OCI-LY3 (cell line): ENCODE measurements around the gene PRICKLE1.

Experiments
- H2AFZ ChIP-seq: fragments of 200-600, 300-600 bp; shearing (Covaris generic); 2 replicates; pipeline ENCODE4 v1.6.0; 2014; ENCODE audit warnings: antibody characterized with exemption, low read depth, low read length
- H3K27ac ChIP-seq: fragments of 200-600, 300-600 bp; sonication (generic); 2 replicates; pipeline ENCODE4 v1.5.1; 2014; ENCODE audit warnings: mild to moderate bottlenecking, low read length, moderate library complexity, mixed read lengths
- H3K27me3 ChIP-seq: fragments of 200-600, 300-600 bp; sonication (generic); 2 replicates; pipeline ENCODE4 v1.6.1; 2014; ENCODE audit warnings: low read depth, low read length, mixed read lengths
- H3K36me3 ChIP-seq: fragments of 200-600, 300-600 bp; sonication (generic); replicated peaks from 2 replicates; pipeline ENCODE3; 2014; ENCODE audit warnings: low read depth, low read length, mixed read lengths
- H3K4me1 ChIP-seq: fragments of 300-600, 200-600 bp; sonication (generic); 2 replicates; pipeline ENCODE4 v1.6.1; 2014; ENCODE audit warnings: low read length, mixed read lengths
- H3K4me2 ChIP-seq: fragments of 200-600, 300-600 bp; sonication (generic); 2 replicates; pipeline ENCODE4 v1.6.1; 2014; ENCODE audit warnings: low read length, mixed read lengths
- H3K4me3 ChIP-seq: fragments of 300-600, 200-600 bp; sonication (generic); 2 replicates; pipeline ENCODE4 v1.5.1; 2014; ENCODE audit warnings: antibody characterized with exemption, mild to moderate bottlenecking, low read length, moderate library complexity
- H3K79me2 ChIP-seq: fragments of 300-600, 200-600 bp; shearing (Covaris generic); 2 replicates; pipeline ENCODE4 v1.6.1; 2014; ENCODE audit warnings: mild to moderate bottlenecking, low read length, mixed read lengths
- H3K9ac ChIP-seq: fragments of 300-600, 200-600 bp; shearing (Covaris generic); 2 replicates; pipeline ENCODE4 v1.6.0; 2014; ENCODE audit warnings: mild to moderate bottlenecking, low read length, moderate library complexity
- H3K9me3 ChIP-seq: fragments of 200-600, 300-600 bp; shearing (Covaris generic); 2 replicates; pipeline ENCODE4 v1.6.1; 2014; ENCODE audit warnings: low read length, mixed read lengths; ENCODE audit not compliant: insufficient read depth
- H4K20me1 ChIP-seq: fragments of 200-600, 300-600 bp; sonication (generic); 2 replicates; pipeline ENCODE4 v1.6.1; 2016; ENCODE audit warnings: low read length, mixed read lengths; ENCODE audit not compliant: insufficient read depth
- EZH2phosphoT487 ChIP-seq: fragments of 200-600 bp; shearing (Covaris generic); IDR thresholded peaks from 2 replicates; pipeline ENCODE4 v1.6.1; 2018; ENCODE audit warnings: antibody characterized with exemption, mixed run types, low read depth
- TF ChIP-seq, protein P1 (sequence below): fragments of 200-600, 300-600 bp; sonication (generic); IDR thresholded peaks from 2 replicates; pipeline ENCODE4 v1.5.1; 2014; ENCODE audit warnings: antibody characterized with exemption, low read length, low read depth

Gene PRICKLE1

DNA sequence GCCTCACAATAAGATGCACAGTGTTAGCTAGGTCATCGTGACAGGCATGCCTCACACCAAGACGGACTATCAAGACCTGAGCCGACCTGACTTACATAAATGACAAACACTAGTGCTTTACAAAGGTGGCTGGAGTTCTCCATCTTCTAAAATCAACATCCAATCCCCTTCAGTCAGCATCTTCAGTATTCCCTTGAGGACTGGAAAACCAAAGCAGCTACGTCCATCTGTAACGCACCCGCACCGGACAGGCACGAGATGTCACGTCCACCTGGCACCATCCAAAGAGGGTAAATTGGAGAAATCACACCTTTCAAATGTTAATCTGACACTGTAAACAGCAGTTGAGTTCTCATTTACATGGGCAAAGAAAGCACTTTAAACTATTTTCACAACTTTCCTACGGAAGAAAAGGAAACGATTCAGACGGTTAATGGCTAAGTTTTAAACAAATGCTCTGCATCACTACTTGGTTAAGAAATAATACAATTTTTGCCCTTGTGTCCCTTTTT is 130.2 kb downstream of the PRICKLE1 start:
- Histone ChIP-seq H4K20me1 (no peaks in the 10 kb centered on the region), H3K27ac (no peak overlapping the region), H3K79me2 (no peaks in the 10 kb centered on the region), H3K27me3 (no peaks in the 10 kb centered on the region), H3K36me3 (no peaks in the 10 kb centered on the region), H2AFZ (no peak overlapping the region), H3K9me3 (no peaks in the 10 kb centered on the region), H3K9ac (no peak overlapping the region), H3K4me1 (peaks cover 4% of the 10 kb centered on the region; the same call in 1 of the 2 replicates), H3K4me3 (no peak overlapping the region), H3K4me2 (no peak overlapping the region)
- TF ChIP-seq, protein P1, sequence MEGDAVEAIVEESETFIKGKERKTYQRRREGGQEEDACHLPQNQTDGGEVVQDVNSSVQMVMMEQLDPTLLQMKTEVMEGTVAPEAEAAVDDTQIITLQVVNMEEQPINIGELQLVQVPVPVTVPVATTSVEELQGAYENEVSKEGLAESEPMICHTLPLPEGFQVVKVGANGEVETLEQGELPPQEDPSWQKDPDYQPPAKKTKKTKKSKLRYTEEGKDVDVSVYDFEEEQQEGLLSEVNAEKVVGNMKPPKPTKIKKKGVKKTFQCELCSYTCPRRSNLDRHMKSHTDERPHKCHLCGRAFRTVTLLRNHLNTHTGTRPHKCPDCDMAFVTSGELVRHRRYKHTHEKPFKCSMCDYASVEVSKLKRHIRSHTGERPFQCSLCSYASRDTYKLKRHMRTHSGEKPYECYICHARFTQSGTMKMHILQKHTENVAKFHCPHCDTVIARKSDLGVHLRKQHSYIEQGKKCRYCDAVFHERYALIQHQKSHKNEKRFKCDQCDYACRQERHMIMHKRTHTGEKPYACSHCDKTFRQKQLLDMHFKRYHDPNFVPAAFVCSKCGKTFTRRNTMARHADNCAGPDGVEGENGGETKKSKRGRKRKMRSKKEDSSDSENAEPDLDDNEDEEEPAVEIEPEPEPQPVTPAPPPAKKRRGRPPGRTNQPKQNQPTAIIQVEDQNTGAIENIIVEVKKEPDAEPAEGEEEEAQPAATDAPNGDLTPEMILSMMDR, result no peak
- TF ChIP-seq EZH2phosphoT487, result no peak

DNA sequence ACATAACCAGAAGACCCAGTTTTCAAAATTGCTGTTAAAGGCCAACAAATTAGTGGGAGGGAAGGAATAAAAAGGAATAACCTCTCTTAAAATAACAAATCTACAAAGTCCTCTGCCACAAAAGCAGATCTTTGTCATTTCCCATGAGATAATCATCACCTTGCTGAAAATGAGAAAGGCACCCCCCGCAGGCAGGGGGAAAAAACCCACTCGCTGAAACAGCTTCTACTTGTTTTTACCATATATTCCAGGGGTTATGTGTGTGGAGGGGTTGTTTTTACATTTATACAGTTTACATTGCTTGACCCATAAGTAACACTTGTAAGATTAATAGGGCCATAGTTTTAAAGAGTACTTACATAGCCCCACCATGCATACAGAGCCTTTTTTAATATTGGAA is 131.0 kb downstream of the PRICKLE1 start:
- H2AFZ ChIP-seq, result no peak overlapping the region
- no peak overlapping the region for H3K4me3 ChIP-seq
- no peaks in the 10 kb centered on the region for H4K20me1 ChIP-seq
- no peaks in the 10 kb centered on the region for H3K27me3 ChIP-seq
- no peaks in the 10 kb centered on the region for H3K79me2 ChIP-seq
- TF ChIP-seq EZH2phosphoT487, result no peak
- TF ChIP-seq, protein P1, result no peak
- no peaks in the 10 kb centered on the region for H3K36me3 ChIP-seq
- no peak overlapping the region for H3K27ac ChIP-seq
- H3K4me1 ChIP-seq, result peaks cover 4% of the 10 kb centered on the region; the same call in 1 of the 2 replicates
- no peak overlapping the region for H3K4me2 ChIP-seq
- no peaks in the 10 kb centered on the region for H3K9me3 ChIP-seq
- no peak overlapping the region for H3K9ac ChIP-seq

DNA sequence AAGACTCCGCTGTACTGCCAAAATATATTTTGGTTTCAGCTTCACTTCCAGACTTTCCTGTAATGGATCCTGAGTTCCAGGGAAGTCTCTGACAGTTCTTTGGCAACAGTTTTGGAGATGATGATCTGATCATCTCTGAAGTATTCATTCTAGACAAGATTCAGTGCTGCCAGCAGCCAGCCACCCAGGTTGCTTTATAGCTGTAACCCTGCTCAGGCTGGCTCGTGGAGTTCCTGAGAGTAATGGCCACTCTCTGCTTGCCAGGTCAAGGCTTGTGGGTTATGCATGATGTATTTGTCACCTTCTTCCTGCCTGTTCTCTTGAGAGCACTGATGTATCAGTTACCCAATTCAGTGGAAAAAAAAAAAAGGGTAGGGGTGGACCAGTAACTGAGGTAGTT is 139.3 kb downstream of the PRICKLE1 start:
- no peak overlapping the region for H3K9ac ChIP-seq
- no peaks in the 10 kb centered on the region for H3K27me3 ChIP-seq
- no peak overlapping the region for H3K4me3 ChIP-seq
- H3K4me1 ChIP-seq, result peaks cover 15% of the 10 kb centered on the region
- H4K20me1 ChIP-seq, result no peaks in the 10 kb centered on the region
- H2AFZ ChIP-seq, result no peak overlapping the region
- no peaks in the 10 kb centered on the region for H3K79me2 ChIP-seq
- TF ChIP-seq, protein P1, result no peak
- no peak for TF ChIP-seq EZH2phosphoT487
- H3K36me3 ChIP-seq, result peaks cover 31% of the 10 kb centered on the region
- no peak overlapping the region for H3K4me2 ChIP-seq
- no peaks in the 10 kb centered on the region for H3K9me3 ChIP-seq
- no peak overlapping the region for H3K27ac ChIP-seq

DNA sequence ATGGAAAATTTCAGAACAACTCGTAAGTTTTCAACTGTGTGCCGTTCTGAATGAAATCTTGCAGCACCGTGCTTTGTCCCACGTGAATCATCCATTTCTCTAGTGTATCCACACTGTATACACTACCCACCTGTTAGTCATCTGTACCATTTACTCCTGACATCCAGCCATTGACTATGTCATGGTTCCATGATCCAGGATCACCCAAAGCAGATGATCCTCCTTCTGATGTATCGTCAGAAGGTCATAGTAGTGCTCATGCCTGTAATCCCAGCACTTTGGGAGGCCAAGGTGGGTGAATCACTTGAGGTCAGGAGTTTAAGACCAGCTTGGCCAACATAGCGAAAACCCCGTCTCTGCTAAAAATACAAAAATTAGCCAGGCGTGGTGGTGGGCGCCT is 140.7 kb downstream of the PRICKLE1 start:
- H4K20me1 ChIP-seq, result no peaks in the 10 kb centered on the region
- no peak overlapping the region for H3K9ac ChIP-seq
- H3K4me2 ChIP-seq, result no peak overlapping the region
- TF ChIP-seq EZH2phosphoT487, result no peak
- TF ChIP-seq, protein P1, result no peak
- no peaks in the 10 kb centered on the region for H3K9me3 ChIP-seq
- H3K27ac ChIP-seq, result no peak overlapping the region
- no peak overlapping the region for H2AFZ ChIP-seq
- H3K4me1 ChIP-seq, result peaks cover 11% of the 10 kb centered on the region
- H3K27me3 ChIP-seq, result no peaks in the 10 kb centered on the region
- H3K4me3 ChIP-seq, result no peak overlapping the region
- no peaks in the 10 kb centered on the region for H3K79me2 ChIP-seq
- H3K36me3 ChIP-seq, result peaks cover 31% of the 10 kb centered on the region
